CD4-positive, CD25-positive, alpha-beta regulatory T cell (primary cell): Measurements from ENCODE around the gene RRAS2. TPM values are rescaled to one million over a fixed set of nuclear protein-coding genes. Genes with fewer than 3 reads are reported as not detected.

Source experiments
- ATAC-seq, 2 donors: fragments of 150-1000 bp; cut with Tn5 transposase; one replicate each; pipeline ENCODE4 v1.10.0; 2021; ENCODE audit warnings: low read depth in 2 of 2, moderate number of reproducible peaks in 2 of 2, moderate library complexity in 1 of 2
- DNase-seq, 3 donors: peaks; one replicate each; pipeline versions ENCODE4 v3.0.0 to v3.0.0-alpha.2; 2012 to 2022; ENCODE audit warnings: mixed read lengths in 1 of 3
- H3K27ac ChIP-seq: one replicate; pipeline ENCODE4 v1.7.0; 2013; ENCODE audit warnings: mild to moderate bottlenecking, low read length; ENCODE audit not compliant: insufficient read depth, poor library complexity, severe bottlenecking
- H3K27me3 ChIP-seq: one replicate; pipeline ENCODE4 v1.7.0; 2013; ENCODE audit warnings: low read length; ENCODE audit not compliant: control insufficient read depth, insufficient read depth
- H3K36me3 ChIP-seq: one replicate; pipeline ENCODE4 v1.7.0; 2013; ENCODE audit warnings: mild to moderate bottlenecking, low read length, moderate library complexity; ENCODE audit not compliant: control insufficient read depth, insufficient read depth
- H3K4me1 ChIP-seq: 2 replicates; pipeline ENCODE4 v1.7.0; 2013; ENCODE audit warnings: mild to moderate bottlenecking, low read length; ENCODE audit not compliant: insufficient read depth, control insufficient read depth, poor library complexity, severe bottlenecking
- H3K4me3 ChIP-seq: one replicate; pipeline ENCODE4 v1.7.0; 2013; ENCODE audit warnings: low read depth, mild to moderate bottlenecking, low read length, moderate library complexity
- H3K9me3 ChIP-seq, 2 experiments: 1 replicate in 1 of 2; 2 replicates in 1 of 2; pipeline ENCODE4 v1.7.0; 2013; ENCODE audit warnings: low read length in 2 of 2, mild to moderate bottlenecking in 1 of 2, moderate library complexity in 1 of 2; ENCODE audit not compliant: control insufficient read depth in 2 of 2
- H3K27ac Mint-ChIP-seq, 3 donors: one replicate each; pipeline ENCODE4 v1.8.0; 2020 to 2022; ENCODE audit warnings: mild to moderate bottlenecking in 3 of 3, mixed read lengths in 3 of 3, moderate library complexity in 2 of 3
- H3K27me3 Mint-ChIP-seq: one replicate; pipeline ENCODE4 v1.8.0; 2022; ENCODE audit warnings: mild to moderate bottlenecking, mixed read lengths
- H3K36me3 Mint-ChIP-seq: one replicate; pipeline ENCODE4 v1.8.0; 2020; ENCODE audit warnings: mixed read lengths
- H3K4me1 Mint-ChIP-seq, 4 donors: one replicate each; pipeline ENCODE4 v1.8.0; 2020 to 2022; ENCODE audit warnings: mixed read lengths in 4 of 4, mild to moderate bottlenecking in 1 of 4
- H3K4me3 Mint-ChIP-seq, 4 donors: one replicate each; pipeline ENCODE4 v1.8.0; 2020 to 2022; ENCODE audit warnings: mild to moderate bottlenecking in 4 of 4, mixed read lengths in 4 of 4, moderate library complexity in 3 of 4
- H3K9me3 Mint-ChIP-seq, 7 donors: one replicate each; pipeline ENCODE4 v1.8.0; 2020 to 2022; ENCODE audit warnings: mixed read lengths in 7 of 7, mild to moderate bottlenecking in 3 of 7, moderate library complexity in 2 of 7
- polyA plus RNA-seq, 4 donors: library from polyadenylated mRNA; unstranded; fragments of 300-500 nt; fragmentation: Illumina TruSeq; gene quantifications; one replicate each; pipeline ENCODE4 v1.2.3, GENCODE V29; 2021
- total RNA-seq: library from RNA; stranded (reverse); gene quantifications from one replicate; pipeline ENCODE4 v1.2.3, GENCODE V29; 2022

The RRAS2 gene
- total and polyA plus RNA-seq, 5 donors from 2014 or later, result 1.8 to 13.9 (median 4.2) TPM

DNA sequence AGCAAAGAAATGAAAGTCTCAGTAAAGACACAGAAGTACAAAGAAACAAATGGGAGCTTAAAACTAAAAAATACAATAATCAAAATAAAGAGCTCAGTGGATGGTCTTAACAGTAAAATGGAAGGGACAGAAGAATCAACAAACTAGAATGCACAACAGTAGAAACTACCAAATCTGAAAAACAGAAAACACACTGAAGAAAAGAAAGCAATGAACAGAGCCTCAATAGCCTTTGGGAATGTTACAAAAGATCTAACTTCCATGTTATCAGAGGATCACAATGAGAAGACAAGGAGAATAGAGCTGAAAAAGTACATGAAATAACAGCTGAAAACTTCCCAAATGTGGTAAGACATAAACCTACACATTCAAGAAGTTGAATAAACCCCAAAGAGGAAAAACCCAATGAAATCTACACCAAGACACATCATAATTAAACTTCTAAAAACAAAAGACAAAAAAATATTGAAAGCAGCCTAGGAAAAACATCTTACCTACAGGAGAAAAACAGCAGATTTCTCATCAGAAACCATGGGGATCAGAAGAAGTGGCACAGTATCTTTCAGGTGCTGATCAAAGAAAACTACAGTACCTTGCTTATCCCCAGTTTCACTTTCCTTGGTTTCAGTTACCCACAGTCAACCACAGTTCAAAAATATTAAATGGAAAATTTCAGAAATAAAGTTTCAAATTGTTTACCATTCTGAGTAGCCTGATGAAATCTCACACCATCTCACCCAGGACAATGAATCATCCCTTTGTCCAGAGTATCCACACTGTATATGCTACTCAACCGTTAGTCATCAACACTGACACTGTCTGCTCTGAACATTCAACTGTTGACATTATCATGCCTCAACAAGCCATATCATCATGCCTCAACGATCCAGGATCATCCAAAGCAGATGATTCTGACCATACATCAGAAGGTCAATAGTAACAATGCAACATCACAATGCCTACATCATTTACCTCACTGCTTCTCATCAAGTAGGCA is 22.2 kb downstream of the RRAS2 start:
- Histone ChIP-seq H3K27ac (no peak overlapping the region), H3K4me3 (no peak overlapping the region), H3K36me3 (no peaks in the 10 kb centered on the region), H3K27me3 (no peaks in the 10 kb centered on the region), H3K9me3 (peaks cover 3 to 4% of the 10 kb centered on the region in 2 experiments), H3K4me1 (no peaks in the 10 kb centered on the region)
- peak overlapping the region in 1 of 4 donors; percentile 29 for H3K4me3 Mint-ChIP-seq
- H3K9me3 Mint-ChIP-seq, result peaks cover 0 to 17% (median 5%) of the 10 kb centered on the region in 7 donors
- H3K27me3 Mint-ChIP-seq, result peaks cover 13% of the 10 kb centered on the region
- DNase-seq, result peak in 1 of 3 donors; percentile 16
- no peak overlapping the region for H3K27ac Mint-ChIP-seq
- no peaks in the 10 kb centered on the region for H3K36me3 Mint-ChIP-seq
- peaks cover 5 to 17% (median 12%) of the 10 kb centered on the region in 4 donors for H3K4me1 Mint-ChIP-seq
- peak in 1 of 2 donors; percentile 44 for ATAC-seq

DNA sequence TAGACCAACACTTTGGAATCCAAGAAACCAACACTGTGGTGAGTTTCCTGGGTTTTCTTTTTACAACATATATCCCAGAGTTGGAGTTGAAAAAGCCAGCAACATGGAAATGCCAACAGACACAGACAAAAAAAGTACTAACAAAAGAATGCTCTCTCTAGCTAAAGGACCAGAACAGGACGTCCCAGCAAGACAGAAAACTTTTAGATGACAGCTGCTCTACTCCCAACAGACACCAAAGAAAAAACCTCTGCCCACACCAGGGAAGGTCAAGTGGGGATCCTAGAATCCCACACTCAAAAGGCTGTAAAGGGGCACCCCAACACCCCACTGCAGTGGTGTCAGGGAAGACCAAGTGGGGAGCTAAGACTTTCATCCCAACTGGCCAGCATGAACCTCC is 23.3 kb downstream of the RRAS2 start:
- no peak overlapping the region for H3K27ac ChIP-seq
- Mint-ChIP-seq H3K4me1 (peaks cover 0 to 14% (median 7%) of the 10 kb centered on the region in 4 donors), H3K4me3 (no peak overlapping the region), H3K36me3 (no peaks in the 10 kb centered on the region), H3K9me3 (peaks cover 0 to 17% (median 3%) of the 10 kb centered on the region in 7 donors), H3K27me3 (peaks cover 5% of the 10 kb centered on the region), H3K27ac (no peak overlapping the region)
- no peaks in the 10 kb centered on the region for H3K36me3 ChIP-seq
- no peak for ATAC-seq
- no peak for DNase-seq
- H3K27me3 ChIP-seq, result no peaks in the 10 kb centered on the region
- no peak overlapping the region for H3K4me3 ChIP-seq
- no peaks in the 10 kb centered on the region for H3K4me1 ChIP-seq
- H3K9me3 ChIP-seq, result peaks cover 3 to 4% of the 10 kb centered on the region in 2 experiments

DNA sequence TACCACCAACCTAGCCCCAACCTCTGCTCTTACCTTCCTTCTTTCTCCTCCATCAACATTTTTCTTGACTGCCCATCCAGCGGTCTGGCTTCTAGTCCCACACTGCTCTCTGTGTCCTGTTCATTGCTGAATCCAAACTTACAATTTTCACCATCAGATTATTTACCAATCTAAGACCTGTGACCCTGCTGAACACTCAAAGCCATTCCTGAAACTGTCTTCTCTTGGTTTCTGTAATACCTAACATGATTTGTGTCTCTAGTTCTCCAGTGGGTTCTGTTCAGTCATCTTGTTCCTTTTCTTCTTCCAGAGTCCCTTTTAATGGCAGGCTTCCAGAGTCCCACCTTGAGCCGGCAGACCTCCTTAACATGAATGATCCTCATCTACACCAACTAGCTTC is 24.1 kb downstream of the RRAS2 start:
- Mint-ChIP-seq H3K9me3 (peaks cover 0 to 17% (median 3%) of the 10 kb centered on the region in 7 donors), H3K4me1 (peaks cover 0 to 12% (median 6%) of the 10 kb centered on the region in 4 donors), H3K27me3 (peaks cover 5% of the 10 kb centered on the region), H3K27ac (no peak overlapping the region), H3K4me3 (no peak overlapping the region), H3K36me3 (no peaks in the 10 kb centered on the region)
- DNase-seq, result no peak
- ATAC-seq, result no peak
- Histone ChIP-seq H3K9me3 (peaks cover 3 to 4% of the 10 kb centered on the region in 2 experiments), H3K27ac (no peak overlapping the region), H3K4me1 (no peaks in the 10 kb centered on the region), H3K27me3 (no peaks in the 10 kb centered on the region), H3K4me3 (no peak overlapping the region), H3K36me3 (no peaks in the 10 kb centered on the region)

DNA sequence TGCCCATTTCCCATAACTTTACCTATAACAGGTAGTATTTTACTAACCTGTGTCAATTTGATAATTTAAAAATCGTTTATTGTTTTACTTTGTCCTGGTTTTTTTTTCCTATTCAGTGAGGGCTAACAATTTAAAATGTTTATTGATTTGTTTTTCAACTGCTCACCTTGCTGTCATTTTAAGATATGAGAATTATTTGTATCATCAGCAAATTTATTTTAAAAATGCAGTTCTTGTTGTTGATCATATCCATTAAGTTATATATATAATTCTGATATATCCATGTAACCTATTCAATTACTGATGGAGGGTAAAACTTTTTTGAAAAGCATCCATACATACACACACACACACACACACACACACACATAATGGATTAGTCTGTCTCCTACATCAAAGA is 24.8 kb downstream of the RRAS2 start:
- Histone ChIP-seq H3K9me3 (peaks cover 3 to 4% of the 10 kb centered on the region in 2 experiments), H3K4me1 (no peaks in the 10 kb centered on the region), H3K36me3 (no peaks in the 10 kb centered on the region), H3K4me3 (no peak overlapping the region), H3K27me3 (no peaks in the 10 kb centered on the region), H3K27ac (no peak overlapping the region)
- ATAC-seq, result no peak
- Mint-ChIP-seq H3K36me3 (no peaks in the 10 kb centered on the region), H3K4me1 (peaks cover 0 to 10% (median 4%) of the 10 kb centered on the region in 4 donors), H3K9me3 (peaks cover 0 to 17% (median 3%) of the 10 kb centered on the region in 7 donors), H3K4me3 (no peak overlapping the region), H3K27ac (no peak overlapping the region), H3K27me3 (peaks cover 5% of the 10 kb centered on the region)
- no peak for DNase-seq

DNA sequence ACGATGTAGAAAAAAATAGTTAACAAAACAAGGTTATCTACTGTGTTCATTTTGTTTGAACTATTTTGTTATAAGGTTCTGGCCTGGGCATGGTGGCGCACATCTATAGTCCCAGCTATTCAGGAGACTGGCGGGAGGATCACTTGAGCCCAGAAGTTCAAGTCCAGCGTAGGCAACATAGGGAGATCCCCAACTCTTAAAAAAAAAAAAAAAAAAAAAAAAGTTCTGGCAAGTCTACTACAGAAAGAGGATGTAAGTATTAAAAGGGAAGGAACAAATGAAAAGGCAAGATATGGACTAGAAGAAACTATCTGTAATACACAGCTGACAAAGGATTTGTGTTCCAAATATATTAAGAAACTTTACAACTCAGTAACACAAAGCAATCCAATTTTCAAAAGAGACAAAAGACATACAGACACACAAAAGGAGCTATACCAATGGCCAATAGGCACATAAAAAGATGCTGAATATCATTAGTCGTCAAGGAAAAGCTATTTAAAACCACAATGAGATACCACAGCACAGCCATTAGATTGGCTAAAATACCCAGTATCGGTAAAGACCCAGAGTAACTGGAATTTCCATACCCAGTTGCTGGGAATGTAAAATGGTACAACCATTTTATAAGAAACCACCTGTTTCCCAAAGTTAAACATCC is 27.4 kb downstream of the RRAS2 start:
- DNase-seq, result no peak
- Histone ChIP-seq H3K27ac (no peak overlapping the region), H3K36me3 (no peaks in the 10 kb centered on the region), H3K4me1 (no peaks in the 10 kb centered on the region), H3K27me3 (no peaks in the 10 kb centered on the region), H3K4me3 (no peak overlapping the region), H3K9me3 (peaks cover 0 to 3% of the 10 kb centered on the region in 2 experiments)
- Mint-ChIP-seq H3K4me1 (peaks cover 0 to 16% (median 9%) of the 10 kb centered on the region in 4 donors), H3K4me3 (no peak overlapping the region), H3K27me3 (peaks cover 5% of the 10 kb centered on the region), H3K9me3 (peaks cover 0 to 11% (median 3%) of the 10 kb centered on the region in 7 donors), H3K36me3 (no peaks in the 10 kb centered on the region), H3K27ac (no peak overlapping the region)
- ATAC-seq, result no peak

DNA sequence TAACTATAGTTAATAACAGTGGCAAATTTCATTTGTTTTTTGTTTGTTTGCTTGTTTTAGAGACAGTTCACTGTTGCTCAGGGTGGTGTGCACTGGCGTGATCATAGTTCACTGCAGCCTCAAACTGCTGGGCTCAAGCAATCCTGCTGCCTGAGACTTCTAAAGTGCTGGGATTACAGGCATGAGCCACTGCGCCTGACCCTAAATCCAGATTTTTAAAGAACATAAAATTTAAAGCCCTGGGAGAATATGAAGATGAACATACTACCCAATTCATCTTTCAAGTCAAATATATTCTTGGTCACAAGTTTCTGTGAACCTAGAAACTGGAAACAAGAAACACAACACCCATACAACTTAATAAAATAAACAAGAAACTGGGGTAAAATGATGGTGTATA is 28.1 kb downstream of the RRAS2 start:
- Mint-ChIP-seq H3K27ac (no peak overlapping the region), H3K9me3 (peaks cover 0 to 4% (median 0%) of the 10 kb centered on the region in 7 donors), H3K4me1 (peaks cover 0 to 13% (median 11%) of the 10 kb centered on the region in 4 donors), H3K27me3 (peaks cover 5% of the 10 kb centered on the region), H3K4me3 (no peak overlapping the region), H3K36me3 (no peaks in the 10 kb centered on the region)
- H3K4me3 ChIP-seq, result no peak overlapping the region
- H3K27me3 ChIP-seq, result no peaks in the 10 kb centered on the region
- DNase-seq (no peak), ATAC-seq (no peak)
- no peaks in the 10 kb centered on the region for H3K9me3 ChIP-seq
- no peak overlapping the region for H3K27ac ChIP-seq
- no peaks in the 10 kb centered on the region for H3K36me3 ChIP-seq
- H3K4me1 ChIP-seq, result no peaks in the 10 kb centered on the region

DNA sequence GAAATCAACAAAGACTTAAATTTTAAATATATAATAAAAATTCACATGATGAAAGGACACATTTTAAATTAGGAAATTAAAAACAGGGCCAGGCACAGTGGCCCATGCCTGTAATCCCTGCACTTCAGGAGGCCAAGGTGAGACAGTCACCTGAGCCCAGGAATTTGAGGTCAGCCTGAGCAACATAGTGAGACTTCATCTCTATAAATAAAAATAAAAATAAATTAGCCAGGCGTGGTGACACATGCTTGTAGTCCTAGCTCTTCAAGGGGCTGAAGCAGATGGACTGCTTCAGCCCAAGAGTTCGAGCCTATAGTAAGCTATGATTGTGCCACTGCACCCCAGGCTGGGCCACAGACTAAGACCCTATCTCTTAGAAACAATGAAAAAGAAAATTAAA is 29.3 kb downstream of the RRAS2 start:
- DNase-seq (no peak), ATAC-seq (no peak)
- H3K27me3 Mint-ChIP-seq, result peaks cover under 1% of the 10 kb centered on the region
- H3K9me3 Mint-ChIP-seq, result peaks cover 0 to under 1% (median 0%) of the 10 kb centered on the region in 7 donors
- Histone ChIP-seq H3K9me3 (no peaks in the 10 kb centered on the region), H3K4me1 (no peaks in the 10 kb centered on the region), H3K4me3 (no peak overlapping the region), H3K27me3 (no peaks in the 10 kb centered on the region), H3K27ac (no peak overlapping the region), H3K36me3 (no peaks in the 10 kb centered on the region)
- H3K4me1 Mint-ChIP-seq, result peaks cover 0 to 12% (median 11%) of the 10 kb centered on the region in 4 donors
- H3K27ac Mint-ChIP-seq, result no peak overlapping the region
- no peaks in the 10 kb centered on the region for H3K36me3 Mint-ChIP-seq
- H3K4me3 Mint-ChIP-seq, result no peak overlapping the region
